Chondrocyte (in vitro differentiated cells): ENCODE data around the gene SRSF3. TPM values are rescaled to one million over a fixed set of nuclear protein-coding genes. Genes with fewer than 3 reads are reported as not detected.
"Not testable (repeated sequence)": the region's sequence is repeated elsewhere in the genome, so short reads cannot be mapped to it uniquely, and the experiment has no call there.

ENCODE experiments used
- DNase-seq: peaks from one replicate; pipeline ENCODE4 v3.0.0; 2021; ENCODE audit warnings: mixed read lengths, low spot score
- H3K27ac Mint-ChIP-seq: one replicate; pipeline ENCODE4 v1.8.0; 2021; ENCODE audit warnings: mild to moderate bottlenecking, moderate library complexity, mixed read lengths; ENCODE audit not compliant: unreplicated experiment
- H3K27me3 Mint-ChIP-seq: 2 replicates; pipeline ENCODE4 v1.8.0; 2021; ENCODE audit warnings: low read depth, mixed read lengths
- H3K36me3 Mint-ChIP-seq: 2 replicates; pipeline ENCODE4 v1.8.0; 2021; ENCODE audit warnings: low read depth, mixed read lengths
- H3K4me1 Mint-ChIP-seq: 2 replicates; pipeline ENCODE4 v1.8.0; 2021; ENCODE audit warnings: low read depth, mild to moderate bottlenecking, mixed read lengths
- H3K4me3 Mint-ChIP-seq: one replicate; pipeline ENCODE4 v1.8.0; 2021; ENCODE audit warnings: mild to moderate bottlenecking, moderate library complexity, mixed read lengths; ENCODE audit not compliant: unreplicated experiment
- H3K9me3 Mint-ChIP-seq: 2 replicates; pipeline ENCODE4 v1.8.0; 2021; ENCODE audit warnings: low read depth, mixed read lengths
- total RNA-seq: library from RNA; stranded (reverse); gene quantifications from 3 replicates; pipeline ENCODE4 v1.2.1, GENCODE V29; 2021
- TF ChIP-seq, protein P1 (sequence below): fragments of 200-600 bp; sonication (generic); IDR thresholded peaks from 2 replicates; pipeline ENCODE4 v1.5.0; 2021; ENCODE audit warnings: antibody characterized with exemption, mild to moderate bottlenecking, moderate library complexity

SRSF3 gene
- total RNA-seq, 1 donor from 2014 or later: 191 TPM

- peak; percentile 8 for DNase-seq
- no peaks in the 10 kb centered on the region for H3K9me3 Mint-ChIP-seq
- no peaks in the 10 kb centered on the region for H3K27me3 Mint-ChIP-seq
Observed at GRCh38 chr6:36566418-36566905, 27.7 kb upstream of the SRSF3 start.

GRCh38 chr6:36570264-36570663 lies 23.9 kb upstream of the SRSF3 start:
- H3K27me3 Mint-ChIP-seq: no peaks in the 10 kb centered on the region
- no peak overlapping the region for H3K27ac Mint-ChIP-seq
- H3K9me3 Mint-ChIP-seq: no peaks in the 10 kb centered on the region

More at GRCh38 chr6:36566418-36566905, 27.7 kb upstream of the SRSF3 start:
- Mint-ChIP-seq H3K36me3 (no peaks in the 10 kb centered on the region), H3K4me1 (peaks cover 28% of the 10 kb centered on the region), H3K4me3 (no peak overlapping the region), H3K27ac (no peak overlapping the region)
- TF ChIP-seq, protein P1, sequence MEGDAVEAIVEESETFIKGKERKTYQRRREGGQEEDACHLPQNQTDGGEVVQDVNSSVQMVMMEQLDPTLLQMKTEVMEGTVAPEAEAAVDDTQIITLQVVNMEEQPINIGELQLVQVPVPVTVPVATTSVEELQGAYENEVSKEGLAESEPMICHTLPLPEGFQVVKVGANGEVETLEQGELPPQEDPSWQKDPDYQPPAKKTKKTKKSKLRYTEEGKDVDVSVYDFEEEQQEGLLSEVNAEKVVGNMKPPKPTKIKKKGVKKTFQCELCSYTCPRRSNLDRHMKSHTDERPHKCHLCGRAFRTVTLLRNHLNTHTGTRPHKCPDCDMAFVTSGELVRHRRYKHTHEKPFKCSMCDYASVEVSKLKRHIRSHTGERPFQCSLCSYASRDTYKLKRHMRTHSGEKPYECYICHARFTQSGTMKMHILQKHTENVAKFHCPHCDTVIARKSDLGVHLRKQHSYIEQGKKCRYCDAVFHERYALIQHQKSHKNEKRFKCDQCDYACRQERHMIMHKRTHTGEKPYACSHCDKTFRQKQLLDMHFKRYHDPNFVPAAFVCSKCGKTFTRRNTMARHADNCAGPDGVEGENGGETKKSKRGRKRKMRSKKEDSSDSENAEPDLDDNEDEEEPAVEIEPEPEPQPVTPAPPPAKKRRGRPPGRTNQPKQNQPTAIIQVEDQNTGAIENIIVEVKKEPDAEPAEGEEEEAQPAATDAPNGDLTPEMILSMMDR: no peak

DNA sequence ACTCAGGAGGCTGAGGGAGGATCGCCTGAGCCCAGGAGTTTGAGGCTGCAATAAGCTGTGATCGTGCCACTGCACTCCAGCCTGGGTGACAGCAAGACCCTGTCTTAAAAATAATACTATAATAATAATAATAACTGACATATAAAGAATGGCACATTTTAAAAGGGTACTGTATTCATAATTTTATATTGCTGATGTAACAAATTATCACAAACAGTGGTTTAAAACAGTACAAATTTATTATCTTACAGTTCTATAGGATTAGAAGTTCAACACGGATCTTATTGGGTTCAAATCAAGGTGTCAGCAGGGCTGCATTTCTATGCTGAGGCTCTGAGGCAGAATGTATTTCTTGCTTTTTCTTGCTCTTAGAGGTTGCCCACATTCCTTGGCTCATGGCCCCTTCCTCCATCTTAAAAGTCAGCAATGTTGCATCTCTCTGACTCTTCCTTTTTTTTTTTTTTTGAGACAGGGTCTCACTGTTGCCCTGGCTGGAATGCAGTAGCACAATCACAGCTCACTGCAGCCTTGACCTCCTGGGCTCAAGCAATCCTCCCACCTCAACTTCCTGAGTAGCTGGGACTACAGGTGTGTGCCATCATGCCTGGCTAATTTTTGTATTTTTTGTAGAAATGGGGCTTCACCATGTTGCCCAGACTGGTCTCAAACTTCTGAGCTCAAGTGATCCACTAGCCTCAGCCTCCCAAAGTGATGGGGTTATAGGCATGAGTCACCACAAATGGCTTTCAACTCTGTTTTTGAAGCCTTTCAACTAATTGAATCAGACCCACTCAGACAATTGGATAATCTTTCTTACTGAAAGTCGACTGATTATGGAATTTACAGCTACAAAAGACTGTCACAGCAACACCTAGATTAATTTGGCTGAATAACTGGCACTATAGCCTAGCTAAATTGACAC lies 22.8 kb upstream of the SRSF3 start:
- H3K4me1 Mint-ChIP-seq: peaks cover 3% of the 10 kb centered on the region
- TF ChIP-seq, protein P1: no peak
- no peaks in the 10 kb centered on the region for H3K36me3 Mint-ChIP-seq
- H3K4me3 Mint-ChIP-seq: no peak overlapping the region
- peak; percentile 4 for DNase-seq
- H3K27ac Mint-ChIP-seq: no peak overlapping the region
- H3K27me3 Mint-ChIP-seq: no peaks in the 10 kb centered on the region
- no peaks in the 10 kb centered on the region for H3K9me3 Mint-ChIP-seq

More at GRCh38 chr6:36570264-36570663, 23.9 kb upstream of the SRSF3 start:
- peaks cover 3% of the 10 kb centered on the region for H3K4me1 Mint-ChIP-seq
- H3K4me3 Mint-ChIP-seq: no peak overlapping the region
- no peak for DNase-seq
- TF ChIP-seq, protein P1: no peak
- no peaks in the 10 kb centered on the region for H3K36me3 Mint-ChIP-seq

DNA sequence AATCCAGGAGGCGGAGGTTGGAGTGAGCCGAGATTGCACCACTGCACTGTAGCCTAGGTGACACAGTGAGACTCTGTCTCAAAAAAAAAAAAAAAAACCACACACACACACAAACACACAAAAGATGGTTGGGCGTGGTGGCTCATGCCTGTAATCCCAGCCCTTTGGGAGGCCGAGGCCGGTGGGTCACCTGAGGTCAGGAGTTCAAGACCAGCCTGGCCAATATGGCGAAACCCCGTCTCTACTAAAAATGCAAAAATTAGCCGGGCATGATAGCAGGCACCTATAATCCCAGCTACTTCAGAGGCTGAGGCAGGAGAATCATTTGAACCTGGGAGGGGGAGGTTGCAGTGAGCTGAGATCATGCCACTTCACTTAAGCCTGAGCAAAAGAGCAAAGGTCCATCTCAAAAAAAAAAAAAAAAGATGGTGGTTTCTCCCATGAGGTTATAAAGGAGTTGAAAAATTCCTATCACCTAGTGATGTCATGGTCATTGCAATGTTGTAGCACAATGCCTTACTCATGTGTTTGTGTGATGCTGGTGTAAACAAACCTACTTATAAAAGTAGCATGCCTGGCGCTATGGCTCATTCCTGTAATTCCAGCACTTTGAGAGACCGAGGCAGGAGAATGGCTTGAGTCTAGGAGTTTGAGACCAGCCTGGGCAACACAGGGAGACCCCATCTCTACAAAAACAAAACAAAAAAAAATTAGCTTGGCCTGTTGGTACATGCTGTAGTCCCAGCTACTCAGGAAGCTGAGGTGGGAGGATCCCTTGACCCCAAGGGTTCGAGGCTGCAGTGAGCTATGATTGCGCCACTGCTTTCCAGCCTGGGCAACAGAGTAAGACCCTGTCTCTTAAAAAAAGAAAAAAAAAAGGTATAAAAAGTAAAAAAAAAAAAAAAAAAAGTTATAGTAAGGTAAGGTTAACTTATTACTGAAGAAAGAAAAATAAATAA lies 21.5 kb upstream of the SRSF3 start:
- H3K36me3 Mint-ChIP-seq, H3K4me3 Mint-ChIP-seq, H3K9me3 Mint-ChIP-seq, H3K27me3 Mint-ChIP-seq, H3K27ac Mint-ChIP-seq: not testable (repeated sequence)
- peaks cover 13% of the 10 kb centered on the region for H3K4me1 Mint-ChIP-seq
- peak; percentile 36 for DNase-seq

DNA sequence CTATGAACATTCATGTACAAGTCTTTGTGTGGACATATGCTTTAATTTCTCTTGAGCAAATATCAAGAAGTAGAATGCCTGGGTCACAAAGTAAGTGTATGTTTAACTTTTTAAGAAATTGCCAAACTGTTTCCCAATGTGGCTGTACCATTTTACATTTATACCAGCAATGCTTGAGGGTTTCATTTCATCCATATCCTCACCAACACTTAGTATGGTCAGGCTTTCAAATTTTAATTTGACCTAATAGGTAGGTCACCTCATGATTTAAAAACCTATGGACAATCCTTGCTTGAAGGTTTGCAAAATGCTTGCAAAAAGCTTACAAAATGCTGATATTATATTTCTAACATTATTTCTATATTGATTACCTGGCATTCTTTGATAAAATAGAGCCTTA lies 19.5 kb upstream of the SRSF3 start:
- Mint-ChIP-seq H3K4me3 (no peak overlapping the region), H3K36me3 (no peaks in the 10 kb centered on the region), H3K4me1 (peaks cover 33% of the 10 kb centered on the region), H3K9me3 (no peaks in the 10 kb centered on the region), H3K27me3 (no peaks in the 10 kb centered on the region), H3K27ac (no peak overlapping the region)
- DNase-seq: no peak
- TF ChIP-seq, protein P1: no peak
